ENCODE results near the gene SERINC3.
A peak's percentile ranks its signal among the peaks of the same experiment; 100 is the strongest.

SERINC3 gene

GRCh38 chr20:44461142-44461802 is 60.6 kb downstream of the SERINC3 start:
- Histone ChIP-seq H3K27ac (replicated peaks) (no peak overlapping the region), H3K27me3 (ENCODE audit: insufficient read depth, poor library complexity, severe bottlenecking) (no peaks in the 10 kb centered on the region), H3K4me3 (replicated peaks; ENCODE audit: insufficient read depth, low read length) (no peak overlapping the region)
- DNase-seq (ENCODE audit: low read depth in 1 of 2, low spot score in 1 of 2): no peak
- TF ChIP-seq REST (IDR thresholded peaks at IDR 0.05; ENCODE audit: insufficient replicate concordance, low read depth) (no peak), CTCF (IDR thresholded peaks at IDR 0.05; ENCODE audit: insufficient read depth, low read length) (no peak), POLR2AphosphoS5 (IDR thresholded peaks at IDR 0.05; ENCODE audit: low read depth) (no peak), SPI1 (IDR thresholded peaks at IDR 0.05; ENCODE audit: borderline replicate concordance, low read depth) (no peak), GABPA (IDR thresholded peaks at IDR 0.05; ENCODE audit: low read depth) (no peak)

- H3K4me3 ChIP-seq (replicated peaks; ENCODE audit: insufficient read depth, low read length): no peak overlapping the region
- TF ChIP-seq CTCF (IDR thresholded peaks at IDR 0.05; ENCODE audit: insufficient read depth, low read length): peak; percentile 0
- TF ChIP-seq SPI1 (IDR thresholded peaks at IDR 0.05; ENCODE audit: borderline replicate concordance, low read depth): no peak
- peak in 1 of 2 experiments; percentile 16 for DNase-seq (ENCODE audit: low read depth in 1 of 2, low spot score in 1 of 2)
- no peaks in the 10 kb centered on the region for H3K27me3 ChIP-seq (ENCODE audit: insufficient read depth, poor library complexity, severe bottlenecking)
- H3K27ac ChIP-seq (replicated peaks): no peak overlapping the region
These were observed 61.1 kb downstream of the SERINC3 start for GRCh38 chr20:44460795-44461141.

- H3K4me3 ChIP-seq (replicated peaks; ENCODE audit: insufficient read depth, low read length): no peak overlapping the region
- H3K27me3 ChIP-seq (ENCODE audit: insufficient read depth, poor library complexity, severe bottlenecking): no peaks in the 10 kb centered on the region
- no peak for TF ChIP-seq REST (IDR thresholded peaks at IDR 0.05; ENCODE audit: insufficient replicate concordance, low read depth)
- TF ChIP-seq POLR2AphosphoS5 (IDR thresholded peaks at IDR 0.05; ENCODE audit: low read depth): no peak
- no peak for TF ChIP-seq SPI1 (IDR thresholded peaks at IDR 0.05; ENCODE audit: borderline replicate concordance, low read depth)
- TF ChIP-seq GABPA (IDR thresholded peaks at IDR 0.05; ENCODE audit: low read depth): no peak
- no peak for TF ChIP-seq CTCF (IDR thresholded peaks at IDR 0.05; ENCODE audit: insufficient read depth, low read length)
- H3K27ac ChIP-seq (replicated peaks): no peak overlapping the region
- no peak for DNase-seq (ENCODE audit: low read depth in 1 of 2, low spot score in 1 of 2)
These were observed 62.6 kb downstream of the SERINC3 start for GRCh38 chr20:44459271-44459670.

GRCh38 chr20:44457016-44457415 is 64.9 kb downstream of the SERINC3 start:
- Histone ChIP-seq H3K4me3 (replicated peaks; ENCODE audit: insufficient read depth, low read length) (no peak overlapping the region), H3K27ac (replicated peaks) (no peak overlapping the region), H3K27me3 (ENCODE audit: insufficient read depth, poor library complexity, severe bottlenecking) (no peaks in the 10 kb centered on the region)
- DNase-seq (ENCODE audit: low read depth in 1 of 2, low spot score in 1 of 2): no peak
- TF ChIP-seq GABPA (IDR thresholded peaks at IDR 0.05; ENCODE audit: low read depth) (no peak), POLR2AphosphoS5 (IDR thresholded peaks at IDR 0.05; ENCODE audit: low read depth) (no peak), REST (IDR thresholded peaks at IDR 0.05; ENCODE audit: insufficient replicate concordance, low read depth) (no peak), SPI1 (IDR thresholded peaks at IDR 0.05; ENCODE audit: borderline replicate concordance, low read depth) (no peak), CTCF (IDR thresholded peaks at IDR 0.05; ENCODE audit: insufficient read depth, low read length) (no peak)
